IgD-negative memory B cell (primary cell): ENCODE data around the gene TREM1. TPM values are rescaled to one million over a fixed set of nuclear protein-coding genes. Genes with fewer than 3 reads are reported as not detected.
"Not testable (repeated sequence)": the region's sequence is repeated elsewhere in the genome, so short reads cannot be mapped to it uniquely, and the experiment has no call there.

Source experiments
- H3K27ac Mint-ChIP-seq, 3 donors: one replicate each; pipeline ENCODE4 v1.8.0; 2020 to 2022; ENCODE audit warnings: mild to moderate bottlenecking in 3 of 3, mixed read lengths in 3 of 3, moderate library complexity in 1 of 3
- H3K27me3 Mint-ChIP-seq: one replicate; pipeline ENCODE4 v1.8.0; 2021; ENCODE audit warnings: mixed read lengths
- H3K36me3 Mint-ChIP-seq: one replicate; pipeline ENCODE4 v1.8.0; 2020; ENCODE audit warnings: mild to moderate bottlenecking, mixed read lengths
- H3K4me1 Mint-ChIP-seq, 3 donors: one replicate each; pipeline ENCODE4 v1.8.0; 2020 to 2022; ENCODE audit warnings: mixed read lengths in 3 of 3, mild to moderate bottlenecking in 1 of 3
- H3K4me3 Mint-ChIP-seq, 4 donors: one replicate each; pipeline ENCODE4 v1.8.0; 2020 to 2022; ENCODE audit warnings: mild to moderate bottlenecking in 4 of 4, mixed read lengths in 4 of 4, moderate library complexity in 3 of 4
- H3K9me3 Mint-ChIP-seq, 3 donors: one replicate each; pipeline ENCODE4 v1.8.0; 2020 to 2021; ENCODE audit warnings: mixed read lengths in 3 of 3, mild to moderate bottlenecking in 1 of 3
- polyA plus RNA-seq: library from polyadenylated mRNA; unstranded; fragments of 300-500 nt; fragmentation: Illumina TruSeq; gene quantifications from one replicate; pipeline ENCODE4 v1.2.3, GENCODE V29; 2021

Gene TREM1
- polyA plus RNA-seq, 1 donor from 2014 or later: 0.58 TPM

DNA sequence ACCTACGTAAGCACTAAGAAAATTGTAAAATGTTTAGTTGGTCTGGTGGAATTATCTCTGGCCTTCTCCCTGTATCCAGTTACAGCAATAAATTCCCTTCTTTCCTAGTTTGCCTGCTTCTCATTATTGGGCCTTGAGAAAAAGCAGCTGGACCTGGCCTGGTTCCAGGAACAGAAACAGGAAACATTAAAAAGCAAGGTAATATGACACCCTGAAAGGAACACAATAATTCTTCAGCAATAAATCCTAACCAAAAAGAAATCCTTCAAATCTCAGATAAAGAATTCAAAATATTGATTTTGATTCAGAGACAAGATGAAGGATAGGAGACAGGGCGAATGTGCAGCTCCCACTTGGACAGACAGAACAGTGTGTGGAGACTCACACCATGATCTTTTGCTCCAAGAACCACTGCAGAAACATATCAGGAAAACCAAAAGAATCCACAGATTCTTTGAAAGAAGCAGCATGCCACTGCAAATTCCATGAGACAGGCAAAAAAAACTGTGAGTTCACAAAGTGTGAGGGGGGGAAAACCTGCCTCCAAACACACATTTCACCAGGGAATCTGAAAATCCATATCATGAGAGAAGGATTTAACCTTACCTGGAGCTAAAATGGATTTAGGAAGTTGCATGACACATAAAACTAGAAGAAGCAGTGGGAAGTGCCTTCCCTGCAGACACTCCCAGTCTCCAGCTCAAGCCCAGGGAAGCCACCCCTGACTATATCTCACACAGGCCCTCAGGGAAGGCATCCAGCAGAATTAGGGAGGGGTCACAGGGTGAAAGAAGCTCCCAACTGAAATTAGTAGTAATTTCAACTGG, 28.9 kb downstream of the TREM1 start:
- Mint-ChIP-seq H3K9me3 (peaks cover 3 to 42% (median 16%) of the 10 kb centered on the region in 3 donors), H3K4me1 (peaks cover 8 to 11% (median 9%) of the 10 kb centered on the region in 3 donors), H3K27ac (no peak overlapping the region), H3K27me3 (peaks cover 11% of the 10 kb centered on the region), H3K36me3 (peaks cover 2% of the 10 kb centered on the region), H3K4me3 (no peak overlapping the region)

- H3K4me3 Mint-ChIP-seq: peak overlapping the region in 1 of 4 donors; percentile 60
- H3K36me3 Mint-ChIP-seq: peaks cover 2% of the 10 kb centered on the region
- H3K9me3 Mint-ChIP-seq: peaks cover 3 to 30% (median 16%) of the 10 kb centered on the region in 3 donors
- peaks cover 8 to 11% (median 9%) of the 10 kb centered on the region in 3 donors for H3K4me1 Mint-ChIP-seq
- peaks cover 11% of the 10 kb centered on the region for H3K27me3 Mint-ChIP-seq
- H3K27ac Mint-ChIP-seq: peak overlapping the region in 2 of 3 donors; percentile 8 to 23
Observed at GRCh38 chr6:41256383-41256782, 30.1 kb downstream of the TREM1 start.

- peak overlapping the region in 1 of 4 donors; percentile 60 for H3K4me3 Mint-ChIP-seq
- H3K4me1 Mint-ChIP-seq: peaks cover 8 to 11% (median 9%) of the 10 kb centered on the region in 3 donors
- peaks cover 13% of the 10 kb centered on the region for H3K27me3 Mint-ChIP-seq
- peaks cover 2% of the 10 kb centered on the region for H3K36me3 Mint-ChIP-seq
- H3K9me3 Mint-ChIP-seq: peaks cover 3 to 24% (median 14%) of the 10 kb centered on the region in 3 donors
- H3K27ac Mint-ChIP-seq: peak overlapping the region in 2 of 3 donors; percentile 8 to 23
Observed at GRCh38 chr6:41255638-41256246, 30.7 kb downstream of the TREM1 start.

GRCh38 chr6:41255110-41255509, 31.4 kb downstream of the TREM1 start:
- peaks cover 8% of the 10 kb centered on the region for H3K27me3 Mint-ChIP-seq
- no peak overlapping the region for H3K27ac Mint-ChIP-seq
- peaks cover 2% of the 10 kb centered on the region for H3K36me3 Mint-ChIP-seq
- peaks cover 3 to 17% (median 9%) of the 10 kb centered on the region in 3 donors for H3K9me3 Mint-ChIP-seq
- H3K4me1 Mint-ChIP-seq: peaks cover 8 to 11% (median 9%) of the 10 kb centered on the region in 3 donors
- peak overlapping the region in 1 of 4 donors; percentile 14 for H3K4me3 Mint-ChIP-seq

- Mint-ChIP-seq H3K9me3 (peaks cover 0 to 2% (median 0%) of the 10 kb centered on the region in 3 donors), H3K27me3 (peaks cover 2% of the 10 kb centered on the region), H3K36me3 (no peaks in the 10 kb centered on the region), H3K27ac (no peak overlapping the region), H3K4me3 (no peak overlapping the region), H3K4me1 (peaks cover 8 to 11% (median 9%) of the 10 kb centered on the region in 3 donors)
Observed at GRCh38 chr6:41252401-41253169, 33.9 kb downstream of the TREM1 start.

GRCh38 chr6:41247882-41248705, 38.4 kb downstream of the TREM1 start:
- Mint-ChIP-seq H3K27me3 (peaks cover 4% of the 10 kb centered on the region), H3K36me3 (peaks cover 3% of the 10 kb centered on the region), H3K27ac (no peak overlapping the region), H3K4me1 (peaks cover 0 to 4% (median 1%) of the 10 kb centered on the region in 3 donors), H3K4me3 (no peak overlapping the region), H3K9me3 (peaks cover 0 to 2% (median 0%) of the 10 kb centered on the region in 3 donors)

DNA sequence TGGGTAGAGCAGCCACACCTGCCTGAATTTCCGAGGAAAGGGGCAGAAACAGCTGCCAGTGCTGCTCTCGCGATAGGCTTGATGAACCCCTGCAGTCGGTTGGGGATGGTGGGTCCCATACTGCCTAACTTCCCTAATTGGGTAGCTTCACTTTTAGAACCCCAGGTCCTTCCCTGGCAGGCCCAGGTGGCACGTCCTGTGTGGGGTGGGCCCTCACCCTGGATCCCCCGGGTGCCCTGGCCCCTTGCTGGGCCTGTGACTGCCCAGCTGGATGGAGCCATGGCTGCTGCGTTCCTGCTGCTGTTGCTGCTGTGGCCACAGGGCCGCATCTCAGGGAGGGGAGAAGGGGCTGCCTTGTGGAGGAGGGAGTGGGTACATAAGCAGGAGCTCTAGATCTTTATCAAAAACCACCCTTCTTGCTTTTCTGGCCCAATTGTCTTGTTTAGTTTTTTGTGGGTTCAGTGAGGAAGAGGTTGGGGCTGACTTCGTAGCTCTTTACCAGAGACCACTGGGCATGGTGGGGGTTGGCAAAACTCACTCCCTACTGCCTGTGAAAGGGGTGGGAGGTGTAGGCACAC, 39.1 kb downstream of the TREM1 start:
- Mint-ChIP-seq H3K4me1 (peaks cover 0 to 4% (median 1%) of the 10 kb centered on the region in 3 donors), H3K36me3 (peaks cover 3% of the 10 kb centered on the region), H3K27ac (no peak overlapping the region), H3K9me3 (peaks cover 0 to 3% (median 0%) of the 10 kb centered on the region in 3 donors), H3K4me3 (no peak overlapping the region), H3K27me3 (peaks cover 9% of the 10 kb centered on the region)

DNA sequence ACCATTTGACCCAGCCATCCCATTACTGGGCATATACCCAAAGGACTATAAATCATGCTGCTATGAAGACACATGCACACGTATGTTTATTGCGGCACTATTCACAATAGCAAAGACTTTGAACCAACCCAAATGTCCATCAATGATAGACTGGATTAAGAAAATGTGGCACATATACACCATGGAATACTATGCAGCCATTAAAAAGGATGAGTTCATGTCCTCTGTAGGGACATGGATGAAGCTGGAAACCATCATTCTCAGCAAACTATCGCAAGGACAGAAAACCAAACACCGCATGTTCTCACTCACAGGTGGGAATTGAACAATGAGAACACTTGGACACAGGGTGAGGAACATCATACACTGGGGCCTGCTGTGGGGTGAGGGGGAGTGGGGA, 40.0 kb downstream of the TREM1 start:
- H3K9me3 Mint-ChIP-seq, H3K27ac Mint-ChIP-seq, H3K36me3 Mint-ChIP-seq, H3K27me3 Mint-ChIP-seq, H3K4me1 Mint-ChIP-seq: not testable (repeated sequence)
- H3K4me3 Mint-ChIP-seq: peak overlapping the region in 1 of 4 donors; percentile 28

DNA sequence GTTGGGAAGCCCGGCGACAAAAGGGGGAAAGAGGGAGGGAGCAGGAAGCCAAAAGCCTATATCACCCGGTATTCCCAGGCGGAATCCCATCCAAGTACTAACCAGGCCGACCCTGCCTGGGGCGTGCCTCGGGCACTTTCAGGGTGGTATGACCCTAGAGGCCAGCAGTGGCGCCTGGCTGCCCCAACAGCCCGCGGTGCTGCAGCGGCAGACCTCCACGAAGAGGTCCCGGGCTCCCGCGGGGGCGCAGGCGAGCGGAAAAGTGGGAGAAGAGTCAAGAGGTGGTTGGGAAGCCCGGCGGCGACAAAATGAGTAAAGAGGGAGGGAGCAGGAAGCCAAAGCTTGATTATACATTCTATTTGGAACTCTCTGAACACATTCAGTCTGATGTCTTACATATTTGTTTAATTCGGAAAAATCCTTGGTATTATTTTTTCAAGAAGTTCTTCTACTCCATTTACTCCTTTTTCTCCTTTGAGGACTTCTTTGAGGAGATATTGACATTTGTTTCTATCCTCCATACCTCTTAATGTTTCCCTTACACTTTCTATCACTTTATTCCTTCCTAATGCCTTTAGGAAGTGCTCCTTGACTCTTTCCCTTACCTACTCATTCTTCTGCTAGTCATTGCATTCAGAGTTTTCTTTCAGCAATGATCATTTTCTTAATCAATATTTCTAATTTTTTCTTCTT, 46.9 kb downstream of the TREM1 start:
- H3K36me3 Mint-ChIP-seq: no peaks in the 10 kb centered on the region
- H3K9me3 Mint-ChIP-seq: peaks cover 0 to 2% (median 0%) of the 10 kb centered on the region in 3 donors
- H3K4me1 Mint-ChIP-seq: peaks cover 4% of the 10 kb centered on the region in 3 donors
- H3K27me3 Mint-ChIP-seq: peaks cover 32% of the 10 kb centered on the region
- H3K4me3 Mint-ChIP-seq: peak overlapping the region in 1 of 4 donors; percentile 34
- H3K27ac Mint-ChIP-seq: no peak overlapping the region

DNA sequence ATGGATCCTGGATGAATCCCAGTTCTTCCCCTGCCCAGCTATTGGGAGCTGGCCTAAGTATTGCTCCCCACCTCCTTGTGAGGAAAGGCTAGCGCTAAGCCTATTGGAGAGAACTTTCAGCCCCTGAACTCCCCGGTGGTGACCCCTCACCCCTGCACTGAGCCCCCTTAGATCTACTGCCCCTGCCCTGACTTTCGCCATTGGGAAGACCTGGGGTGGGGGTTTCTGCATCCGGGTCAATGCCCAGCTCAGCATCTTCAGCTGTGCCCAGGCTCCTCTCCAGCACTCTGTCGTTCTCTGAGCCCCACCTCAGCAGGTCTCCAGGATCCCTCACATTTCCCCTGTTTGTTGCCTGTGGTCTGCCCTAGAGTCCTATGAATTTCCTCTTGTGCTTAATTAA, 49.4 kb downstream of the TREM1 start:
- Mint-ChIP-seq H3K27me3 (peaks cover 28% of the 10 kb centered on the region), H3K9me3 (no peaks in the 10 kb centered on the region), H3K4me3 (no peak overlapping the region), H3K27ac (no peak overlapping the region), H3K4me1 (peaks cover 0 to 4% (median 2%) of the 10 kb centered on the region in 3 donors), H3K36me3 (no peaks in the 10 kb centered on the region)

DNA sequence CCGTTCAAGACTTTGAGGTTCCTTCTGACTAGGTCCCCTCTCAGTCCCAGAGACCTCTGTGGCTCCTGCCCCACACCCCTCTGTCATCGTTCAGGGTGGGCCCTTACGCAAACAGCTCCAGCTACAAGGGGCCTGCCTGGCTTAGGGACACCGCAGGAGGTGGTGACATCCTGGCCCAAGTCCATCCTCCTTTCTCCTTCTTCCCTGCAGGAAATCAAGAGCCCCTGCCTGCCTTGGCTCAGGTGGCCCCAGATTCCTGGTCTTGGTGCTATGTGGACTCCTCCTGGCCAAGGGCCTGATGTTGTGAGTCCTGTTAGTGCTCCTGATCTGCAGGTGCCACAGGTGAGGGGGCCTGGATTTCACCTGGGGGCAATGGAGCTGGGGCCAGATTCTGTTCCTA, 50.2 kb downstream of the TREM1 start:
- Mint-ChIP-seq H3K27me3 (peaks cover 28% of the 10 kb centered on the region), H3K4me1 (peaks cover 2 to 4% (median 3%) of the 10 kb centered on the region in 3 donors), H3K36me3 (peaks cover 1% of the 10 kb centered on the region), H3K4me3 (no peak overlapping the region), H3K9me3 (no peaks in the 10 kb centered on the region), H3K27ac (no peak overlapping the region)

DNA sequence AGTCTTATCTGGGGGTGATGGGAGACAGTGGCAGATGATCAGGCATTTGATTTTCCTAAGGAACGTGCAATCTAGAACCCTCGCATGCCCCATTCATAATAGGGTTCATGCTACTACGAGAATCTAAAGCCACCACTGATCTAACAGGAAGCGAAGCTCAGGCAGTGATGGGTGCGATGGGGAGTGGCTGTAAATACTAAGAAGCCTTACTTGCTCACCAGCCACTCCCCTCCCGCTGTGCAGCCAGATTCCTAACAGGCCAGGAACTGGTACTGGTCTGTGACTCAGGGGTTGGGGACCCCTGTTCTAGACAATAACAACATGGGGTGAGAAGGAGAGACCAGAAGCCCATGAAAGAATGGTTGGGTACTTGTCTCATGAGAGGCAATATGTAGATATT, 53.8 kb downstream of the TREM1 start:
- Mint-ChIP-seq H3K27ac (no peak overlapping the region), H3K36me3 (peaks cover 3% of the 10 kb centered on the region), H3K4me1 (peaks cover 3 to 11% (median 5%) of the 10 kb centered on the region in 3 donors), H3K27me3 (peaks cover 20% of the 10 kb centered on the region), H3K4me3 (no peak overlapping the region), H3K9me3 (no peaks in the 10 kb centered on the region)

- no peaks in the 10 kb centered on the region for H3K9me3 Mint-ChIP-seq
- H3K4me3 Mint-ChIP-seq: no peak overlapping the region
- no peak overlapping the region for H3K27ac Mint-ChIP-seq
- peaks cover 3 to 11% (median 5%) of the 10 kb centered on the region in 3 donors for H3K4me1 Mint-ChIP-seq
- H3K36me3 Mint-ChIP-seq: peaks cover 3% of the 10 kb centered on the region
- peaks cover 11% of the 10 kb centered on the region for H3K27me3 Mint-ChIP-seq
Observed at GRCh38 chr6:41231246-41231645, 55.2 kb downstream of the TREM1 start.
